GM18505 (cell line): ENCODE data around the gene ABCA13.

ENCODE experiments used
- ATAC-seq: cut with Tn5 transposase; IDR thresholded peaks from one replicate; pipeline ENCODE4 v1.9.1; 2021; ENCODE audit not compliant: unreplicated experiment
- POLR2A ChIP-seq: IDR thresholded peaks from 4 replicates; pipeline ENCODE4 v1.6.1; 2011; ENCODE audit warnings: borderline replicate concordance; ENCODE audit not compliant: insufficient read depth, insufficient read length; ENCODE audit errors: extremely low read depth

ABCA13 gene

DNA sequence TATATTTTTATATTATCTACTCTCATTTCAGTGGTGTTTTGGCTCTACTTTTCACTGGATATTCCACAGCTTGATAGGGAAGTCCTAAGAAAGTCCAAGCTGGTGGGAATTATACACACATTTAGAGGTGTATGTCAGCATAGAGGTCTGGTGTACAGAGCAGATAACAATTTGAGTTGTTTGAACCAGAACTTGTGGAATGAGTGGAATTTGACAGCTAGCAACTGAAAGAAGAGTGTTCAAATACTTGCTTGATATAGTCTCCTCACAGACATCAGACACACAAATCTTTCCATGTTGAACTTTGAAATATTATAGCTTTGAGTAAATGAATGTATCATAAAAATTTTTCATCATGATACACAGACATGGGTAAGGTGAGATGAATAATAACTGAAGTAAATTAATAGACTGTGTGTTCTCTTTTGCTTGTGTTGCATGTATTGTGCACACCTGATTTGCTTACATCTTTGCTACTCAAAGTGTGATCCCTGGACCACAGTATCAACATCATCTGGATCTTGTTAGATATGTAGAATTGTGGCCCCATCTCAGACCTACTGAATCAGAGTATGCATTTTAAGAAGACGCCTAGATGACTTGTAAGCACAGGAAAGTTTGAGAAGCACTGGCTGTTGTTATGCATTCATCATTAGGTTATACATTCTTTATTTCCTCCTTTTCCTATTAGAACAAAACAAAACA, 91.5 kb downstream of the ABCA13 start:
- no peak for ATAC-seq
- no peak for TF ChIP-seq POLR2A

- no peak for TF ChIP-seq POLR2A
- no peak for ATAC-seq
Observed at GRCh38 chr7:48263311-48263650, 92.0 kb downstream of the ABCA13 start.

GRCh38 chr7:48269066-48269465, 97.8 kb downstream of the ABCA13 start:
- ATAC-seq = no peak
- TF ChIP-seq POLR2A = no peak

- no peak for ATAC-seq
- no peak for TF ChIP-seq POLR2A
Observed at GRCh38 chr7:48274662-48275061, 103.4 kb downstream of the ABCA13 start.

GRCh38 chr7:48279420-48279819, 108.2 kb downstream of the ABCA13 start:
- no peak for ATAC-seq
- no peak for TF ChIP-seq POLR2A

DNA sequence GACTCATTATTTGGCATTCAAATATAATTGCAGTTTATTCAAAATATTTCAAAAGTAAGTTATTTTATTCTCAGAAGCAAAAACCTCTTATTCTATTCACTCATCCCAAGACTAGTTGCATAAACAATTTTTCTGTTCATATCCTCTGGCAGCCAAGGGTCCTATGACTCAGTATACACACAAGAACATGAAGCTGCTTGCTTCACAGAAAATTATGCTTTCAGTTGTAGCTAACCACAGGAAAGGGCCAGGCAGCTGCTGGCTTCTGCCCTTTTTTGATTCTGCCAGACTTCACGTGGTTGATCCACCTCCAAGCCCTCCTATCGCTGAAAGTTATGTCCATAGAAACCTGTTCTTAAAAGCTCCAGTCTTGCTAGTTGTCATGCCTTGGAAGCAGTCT, 108.8 kb downstream of the ABCA13 start:
- no peak for ATAC-seq
- no peak for TF ChIP-seq POLR2A

- ATAC-seq = no peak
- no peak for TF ChIP-seq POLR2A
Observed at GRCh38 chr7:48285373-48285772, 114.1 kb downstream of the ABCA13 start.

- TF ChIP-seq POLR2A = no peak
- ATAC-seq = no peak
Observed at GRCh38 chr7:48286836-48287235, 115.6 kb downstream of the ABCA13 start.

- no peak for TF ChIP-seq POLR2A
- no peak for ATAC-seq
Observed at GRCh38 chr7:48289656-48290055, 118.4 kb downstream of the ABCA13 start.

DNA sequence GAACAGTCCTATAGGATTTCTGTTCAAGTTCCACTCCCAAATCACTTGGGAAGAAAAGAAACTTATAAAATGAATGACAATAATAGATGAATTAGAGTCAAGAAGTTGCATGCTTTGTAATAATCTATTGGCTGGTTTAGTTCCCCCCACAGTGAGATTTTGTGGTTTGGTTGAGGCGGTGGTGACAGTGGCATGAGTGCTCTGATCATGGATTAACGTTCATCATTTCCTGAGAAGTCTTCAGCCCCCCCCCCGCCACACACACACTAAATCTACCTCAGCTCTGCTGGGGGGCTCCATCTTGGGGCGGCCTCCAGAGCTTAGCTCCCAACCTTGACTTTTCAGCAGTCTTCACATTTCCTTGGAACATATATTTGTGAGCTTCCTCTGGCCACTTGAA, 121.7 kb downstream of the ABCA13 start:
- no peak for TF ChIP-seq POLR2A
- ATAC-seq = no peak

- no peak for ATAC-seq
- no peak for TF ChIP-seq POLR2A
Observed at GRCh38 chr7:48295296-48295971, 124.2 kb downstream of the ABCA13 start.

DNA sequence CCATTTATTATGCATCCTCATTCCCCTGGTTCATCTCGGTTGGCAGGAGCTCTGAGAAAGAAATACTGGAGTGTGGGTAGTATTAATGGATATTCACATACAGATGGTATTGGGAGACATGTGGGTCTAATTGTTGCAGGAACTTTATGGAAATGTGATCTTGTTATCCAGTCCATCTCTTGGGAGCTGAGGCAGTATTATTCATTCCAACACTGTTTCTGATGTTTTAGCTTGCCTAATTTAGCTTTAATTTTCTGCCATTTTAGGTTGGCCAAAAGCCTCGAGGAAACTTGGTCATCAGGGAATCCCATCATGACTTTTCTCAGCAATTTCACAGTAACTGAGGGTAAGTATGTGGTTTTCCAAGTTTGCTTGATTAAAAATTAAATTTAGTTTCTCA, 125.7 kb downstream of the ABCA13 start:
- no peak for ATAC-seq
- no peak for TF ChIP-seq POLR2A

- TF ChIP-seq POLR2A = no peak
- ATAC-seq = peak; percentile 76
Observed at GRCh38 chr7:48298779-48299178, 127.5 kb downstream of the ABCA13 start.

- ATAC-seq = peak; percentile 90
- TF ChIP-seq POLR2A = no peak
Observed at GRCh38 chr7:48299580-48300169, 128.4 kb downstream of the ABCA13 start.

DNA sequence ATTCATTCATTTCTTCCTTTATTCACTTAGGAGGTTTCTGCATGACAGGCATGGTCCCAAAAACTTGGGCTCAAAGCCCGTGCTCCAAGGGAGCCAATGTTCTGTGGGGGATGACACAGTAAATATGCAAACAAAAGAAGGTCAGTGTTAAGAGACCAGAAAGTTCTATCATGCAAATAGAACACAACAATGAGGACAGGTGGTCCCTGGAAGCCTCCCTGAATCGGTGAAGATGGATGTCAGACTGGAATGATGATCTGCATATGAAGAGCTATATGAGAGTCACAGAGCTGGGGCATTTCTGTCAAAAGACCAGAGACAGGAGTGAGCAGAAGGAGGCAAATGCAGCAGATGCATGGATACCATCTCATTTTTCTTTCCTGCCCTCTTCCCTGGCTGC, 129.0 kb downstream of the ABCA13 start:
- no peak for TF ChIP-seq POLR2A

GRCh38 chr7:48301201-48301600, 129.9 kb downstream of the ABCA13 start:
- no peak for TF ChIP-seq POLR2A
- ATAC-seq = no peak

More for the DNA sequence above, 129.0 kb downstream of the ABCA13 start:
- ATAC-seq = no peak
